ENCODE data around the gene BICDL2. TPM values are rescaled to one million over a fixed set of nuclear protein-coding genes. Genes with fewer than 3 reads are reported as not detected.

Gene BICDL2
- total and polyA plus RNA-seq, 9 of the 15 experiments (the other 6 are each of a cell fraction or from before 2014, with no cell fraction given) = 0.09 to 0.28 (median 0.09) TPM; not detected in 6

DNA sequence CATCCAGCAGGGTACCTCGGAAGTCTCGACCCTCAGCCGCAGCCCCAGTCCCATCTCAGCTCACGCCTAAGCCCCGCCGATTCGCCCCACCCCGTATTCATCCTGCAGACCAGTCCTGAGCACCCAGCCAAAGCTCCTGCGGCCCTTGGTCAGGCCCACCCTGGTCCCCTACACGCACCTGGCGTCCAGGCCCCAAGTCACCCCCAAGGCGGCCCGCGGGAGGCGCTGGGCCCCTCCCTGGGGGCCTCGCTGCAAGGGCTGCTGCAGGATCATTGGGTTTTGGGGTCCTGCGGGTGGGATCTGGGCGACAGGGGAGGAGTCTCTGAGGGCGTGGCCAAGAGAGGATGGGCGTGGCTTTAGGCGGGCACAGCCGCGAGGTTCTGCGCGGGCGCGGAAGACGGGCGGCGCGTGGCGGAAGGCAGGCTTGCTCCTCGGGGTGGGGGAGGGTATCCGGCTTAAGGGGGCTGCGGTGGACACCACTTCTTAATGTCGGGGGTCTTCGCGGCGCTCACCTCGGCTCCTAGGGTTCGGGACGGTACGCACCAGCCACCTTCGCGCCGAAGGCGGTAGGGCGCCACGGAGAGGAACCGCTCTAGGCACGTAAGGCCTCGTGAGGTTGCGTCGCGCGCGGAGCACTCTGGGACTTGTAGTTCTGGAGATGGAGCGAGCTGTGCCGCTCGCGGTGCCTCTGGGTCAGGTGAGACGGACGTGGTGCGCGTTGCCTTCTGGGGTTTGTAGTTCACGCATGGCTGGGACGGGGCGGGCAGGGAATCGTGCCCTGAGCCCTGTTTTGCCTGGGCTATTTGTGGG, 12.9 kb downstream of the BICDL2 start, which contains the start of the genes HCFC1R1 and THOC6 (continued):
- no peak for TF ChIP-seq THRB (CRISPR knock-in tag; conservative IDR thresholded peaks at IDR 0.05)
- TF ChIP-seq ZBTB26 (CRISPR knock-in tag; IDR thresholded peaks at IDR 0.05) = no peak
- no peak for TF ChIP-seq ZNF764 (CRISPR knock-in tag; IDR thresholded peaks at IDR 0.05; ENCODE audit: low read depth)
- TF ChIP-seq ZSCAN29 (IDR thresholded peaks at IDR 0.05) = peak; percentile 62; the same call in 1 of the 2 replicates
- no peak for TF ChIP-seq ZNF197 (CRISPR knock-in tag; IDR thresholded peaks at IDR 0.05; ENCODE audit: low read depth)
- TF ChIP-seq HNRNPH1 (optimal IDR thresholded peaks at IDR 0.05; ENCODE audit: low read depth, low read length) = no peak
- no peak; the same call in none of the 2 replicates for TF ChIP-seq CBX1 (IDR thresholded peaks at IDR 0.05; ENCODE audit: low read depth)
- no peak for TF ChIP-seq RFX5 (IDR thresholded peaks at IDR 0.05; ENCODE audit: low read depth, low read length)
- TF ChIP-seq MYBL2 (IDR thresholded peaks at IDR 0.05; ENCODE audit: low read depth) = no peak
- no peak for TF ChIP-seq MYBL2 (CRISPR knock-in tag; IDR thresholded peaks at IDR 0.05; ENCODE audit: borderline replicate concordance)
- TF ChIP-seq ZNF280A (IDR thresholded peaks at IDR 0.05; ENCODE audit: low read depth, partially characterized antibody) = no peak
- TF ChIP-seq MBD2 (IDR thresholded peaks at IDR 0.05; ENCODE audit: borderline replicate concordance, low read depth) = peak; percentile 87
- TF ChIP-seq U2AF2 (optimal IDR thresholded peaks at IDR 0.05; ENCODE audit: low read depth, low read length) = no peak
- TF ChIP-seq PBX2 (CRISPR knock-in tag; IDR thresholded peaks at IDR 0.05; ENCODE audit: low read depth) = no peak
- no peak for TF ChIP-seq PBX2 (tag; conservative IDR thresholded peaks at IDR 0.05; ENCODE audit: low read depth)
- TF ChIP-seq, protein P1, sequence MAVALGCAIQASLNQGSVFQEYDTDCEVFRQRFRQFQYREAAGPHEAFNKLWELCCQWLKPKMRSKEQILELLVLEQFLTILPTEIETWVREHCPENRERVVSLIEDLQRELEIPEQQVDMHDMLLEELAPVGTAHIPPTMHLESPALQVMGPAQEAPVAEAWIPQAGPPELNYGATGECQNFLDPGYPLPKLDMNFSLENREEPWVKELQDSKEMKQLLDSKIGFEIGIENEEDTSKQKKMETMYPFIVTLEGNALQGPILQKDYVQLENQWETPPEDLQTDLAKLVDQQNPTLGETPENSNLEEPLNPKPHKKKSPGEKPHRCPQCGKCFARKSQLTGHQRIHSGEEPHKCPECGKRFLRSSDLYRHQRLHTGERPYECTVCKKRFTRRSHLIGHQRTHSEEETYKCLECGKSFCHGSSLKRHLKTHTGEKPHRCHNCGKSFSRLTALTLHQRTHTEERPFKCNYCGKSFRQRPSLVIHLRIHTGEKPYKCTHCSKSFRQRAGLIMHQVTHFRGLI (CRISPR knock-in tag; IDR thresholded peaks at IDR 0.05) = no peak
- no peak for TF ChIP-seq WHSC1 (IDR thresholded peaks at IDR 0.05; ENCODE audit: low read length)
- no peak for TF ChIP-seq FUS (optimal IDR thresholded peaks at IDR 0.05; ENCODE audit: low read depth, low read length)
- TF ChIP-seq ZNF316 (IDR thresholded peaks at IDR 0.05) = no peak
- peak; percentile 90 to 92 for TF ChIP-seq NRF1 (conservative IDR thresholded peaks at IDR 0.05 in 1 of 2, IDR thresholded peaks at IDR 0.05 in 1 of 2)
- no peak for TF ChIP-seq ZNF75A (CRISPR knock-in tag; IDR thresholded peaks at IDR 0.05)

Measured in K562 (cell line).